Measurements from ENCODE around the gene HYKK.
A peak's percentile ranks its signal among the peaks of the same experiment; 100 is the strongest.

HYKK gene

DNA sequence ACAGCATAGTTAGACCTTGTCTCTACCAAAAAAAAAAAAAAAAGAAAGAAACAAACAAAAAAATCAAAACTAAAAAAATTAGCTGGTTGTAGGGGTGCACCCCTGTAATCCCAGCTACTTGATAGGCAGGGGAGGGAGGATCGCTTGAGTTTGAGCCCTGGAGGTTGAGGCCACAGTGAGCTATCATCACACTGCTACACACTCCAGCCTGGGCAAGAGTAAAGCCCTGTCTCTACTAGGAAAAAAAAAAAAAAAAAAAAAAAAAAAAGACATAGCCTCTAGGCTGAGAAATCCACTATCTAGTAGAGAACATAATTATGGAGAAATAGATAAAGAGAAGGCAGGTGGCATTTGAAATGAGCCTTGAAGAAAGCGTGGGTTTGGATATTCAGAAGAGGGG, 55.7 kb downstream of the HYKK start:
- no peak for TF ChIP-seq TAF1 (IDR thresholded peaks at IDR 0.05; ENCODE audit: low read depth, low read length)
- TF ChIP-seq POLR2AphosphoS5 (IDR thresholded peaks at IDR 0.05; ENCODE audit: low read depth, low read length), result no peak
- TF ChIP-seq SPI1 (IDR thresholded peaks at IDR 0.05; ENCODE audit: low read depth, low read length), result no peak
- no peak for TF ChIP-seq PAX5 (IDR thresholded peaks at IDR 0.05; ENCODE audit: insufficient read depth, low read length, severe bottlenecking)
- TF ChIP-seq POLR2A (IDR thresholded peaks at IDR 0.05; ENCODE audit: low read depth, low read length), result no peak
- TF ChIP-seq POU2F2 (IDR thresholded peaks at IDR 0.05; ENCODE audit: low read depth, low read length), result no peak
- DNase-seq (ENCODE audit: insufficient read length, low spot score) (no peak), FAIRE-seq (no peak)

DNA sequence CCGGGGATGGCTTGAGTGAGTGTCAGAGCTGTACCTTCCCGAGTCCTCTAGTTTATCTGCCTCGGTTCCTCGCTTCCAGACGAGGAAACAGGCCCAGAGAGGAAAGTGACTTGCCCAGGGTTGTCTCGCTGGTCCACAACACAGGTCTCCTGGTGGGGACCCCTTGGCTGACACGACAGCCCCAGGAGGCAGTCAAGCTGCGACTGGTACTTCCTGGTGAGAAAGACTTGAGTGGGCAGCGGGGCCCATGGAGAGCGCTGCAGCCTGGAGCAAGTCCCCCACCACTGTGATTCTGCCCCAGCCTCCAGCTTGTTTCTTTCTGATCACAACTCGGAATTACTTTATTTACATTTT, 57.3 kb downstream of the HYKK start:
- FAIRE-seq, result no peak
- TF ChIP-seq PAX5 (IDR thresholded peaks at IDR 0.05; ENCODE audit: insufficient read depth, low read length, severe bottlenecking), result no peak
- no peak for TF ChIP-seq SPI1 (IDR thresholded peaks at IDR 0.05; ENCODE audit: low read depth, low read length)
- no peak for TF ChIP-seq TAF1 (IDR thresholded peaks at IDR 0.05; ENCODE audit: low read depth, low read length)
- TF ChIP-seq POLR2AphosphoS5 (IDR thresholded peaks at IDR 0.05; ENCODE audit: low read depth, low read length), result no peak
- TF ChIP-seq POU2F2 (IDR thresholded peaks at IDR 0.05; ENCODE audit: low read depth, low read length), result no peak
- no peak for TF ChIP-seq POLR2A (IDR thresholded peaks at IDR 0.05; ENCODE audit: low read depth, low read length)
- no peak for DNase-seq (ENCODE audit: insufficient read length, low spot score)

DNA sequence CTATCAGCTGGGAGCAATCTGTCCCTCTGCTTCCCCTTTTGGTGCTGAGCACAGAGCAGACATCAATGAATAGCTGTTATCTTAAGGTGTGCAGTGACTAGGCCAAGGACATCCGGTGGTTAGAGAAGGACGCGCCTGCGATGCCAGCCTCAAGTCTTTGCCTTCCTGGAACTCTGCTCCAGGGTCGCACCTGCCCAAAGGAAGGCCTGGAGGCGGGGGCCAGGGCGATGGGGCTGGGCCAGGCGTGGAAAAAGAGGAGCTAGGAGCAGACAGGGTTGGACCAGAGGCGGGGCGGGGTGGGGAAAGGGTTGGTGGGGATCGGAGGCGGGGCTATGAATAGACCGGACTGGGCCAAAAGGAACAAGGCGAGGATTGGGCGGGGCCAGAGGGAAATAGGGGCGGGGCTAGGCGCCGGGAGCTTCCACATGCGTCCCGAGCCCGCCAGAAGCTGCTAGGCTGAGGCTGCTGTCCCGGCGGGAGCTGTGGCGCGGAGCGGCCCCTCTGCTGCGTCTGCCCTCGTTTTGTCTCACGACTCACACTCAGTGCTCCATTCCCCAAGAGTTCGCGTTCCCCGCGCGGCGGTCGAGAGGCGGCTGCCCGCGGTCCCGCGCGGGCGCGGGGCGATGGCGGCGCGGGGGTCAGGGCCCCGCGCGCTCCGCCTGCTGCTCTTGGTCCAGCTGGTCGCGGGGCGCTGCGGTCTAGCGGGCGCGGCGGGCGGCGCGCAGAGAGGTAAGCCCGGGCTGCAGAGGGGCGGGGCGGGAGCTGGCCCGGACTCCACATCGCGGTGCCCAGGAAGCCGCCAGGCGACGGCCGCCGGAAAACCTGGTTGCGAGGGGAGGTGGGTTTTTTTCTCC, 57.9 kb downstream of the HYKK start, which contains the start of gene CHRNA5:
TSS of gene CHRNA5 (plus strand) at position 424 of the 854 bp plus-strand sequence. CDS start at position 624, 200 bp downstream.
- TF ChIP-seq PAX5 (IDR thresholded peaks at IDR 0.05; ENCODE audit: insufficient read depth, low read length, severe bottlenecking), result no peak
- no peak for TF ChIP-seq POLR2AphosphoS5 (IDR thresholded peaks at IDR 0.05; ENCODE audit: low read depth, low read length)
- no peak for TF ChIP-seq POU2F2 (IDR thresholded peaks at IDR 0.05; ENCODE audit: low read depth, low read length)
- TF ChIP-seq SPI1 (IDR thresholded peaks at IDR 0.05; ENCODE audit: low read depth, low read length), result no peak
- no peak for TF ChIP-seq TAF1 (IDR thresholded peaks at IDR 0.05; ENCODE audit: low read depth, low read length)
- TF ChIP-seq POLR2A (IDR thresholded peaks at IDR 0.05; ENCODE audit: low read depth, low read length), result no peak
- DNase-seq (ENCODE audit: insufficient read length, low spot score) (peak; percentile 46), FAIRE-seq (peak; percentile 69)

DNA sequence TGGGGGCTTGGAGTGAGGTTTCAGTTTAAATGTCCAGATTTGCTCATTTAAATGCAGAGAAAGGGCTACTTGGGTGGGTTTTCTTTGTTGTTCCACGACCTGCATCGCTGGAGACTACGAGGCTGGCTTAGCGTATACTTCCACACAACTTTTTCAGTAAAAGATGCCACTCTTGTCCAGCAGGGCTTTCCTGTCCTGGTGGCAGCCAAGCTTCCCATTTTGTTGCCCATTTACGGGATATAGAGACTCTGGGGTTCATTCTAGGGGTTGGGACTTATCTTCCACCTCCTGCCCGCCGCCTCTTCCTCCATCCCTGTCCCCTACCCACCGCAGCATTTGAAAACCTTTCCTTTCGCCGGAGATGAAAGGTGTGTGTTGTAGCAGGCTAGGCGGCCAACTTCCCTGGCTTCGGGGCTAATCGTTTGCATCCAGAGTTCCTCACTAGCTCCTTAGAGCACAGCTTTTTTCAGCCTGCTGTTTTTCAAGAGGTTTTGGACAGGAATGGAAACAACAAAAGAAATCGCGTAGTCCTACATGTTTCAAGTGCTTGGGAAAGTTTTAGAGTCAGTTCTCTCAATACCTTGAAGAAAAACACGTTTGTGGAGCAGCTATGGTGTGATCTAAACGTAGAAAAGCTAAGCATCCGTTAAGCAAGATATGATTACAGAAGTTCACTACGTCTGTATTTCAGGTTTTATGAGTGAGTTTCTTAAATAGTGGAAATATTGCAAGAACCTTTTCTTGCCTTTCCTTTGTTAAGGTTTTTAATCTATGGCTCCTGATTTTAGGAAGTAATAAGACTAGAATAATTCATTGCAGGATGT, 58.8 kb downstream of the HYKK start:
- FAIRE-seq (no peak), DNase-seq (ENCODE audit: insufficient read length, low spot score) (no peak)
- TF ChIP-seq PAX5 (IDR thresholded peaks at IDR 0.05; ENCODE audit: insufficient read depth, low read length, severe bottlenecking) (no peak), SPI1 (IDR thresholded peaks at IDR 0.05; ENCODE audit: low read depth, low read length) (no peak), POLR2AphosphoS5 (IDR thresholded peaks at IDR 0.05; ENCODE audit: low read depth, low read length) (no peak), TAF1 (IDR thresholded peaks at IDR 0.05; ENCODE audit: low read depth, low read length) (no peak), POU2F2 (IDR thresholded peaks at IDR 0.05; ENCODE audit: low read depth, low read length) (no peak), POLR2A (IDR thresholded peaks at IDR 0.05; ENCODE audit: low read depth, low read length) (no peak)

DNA sequence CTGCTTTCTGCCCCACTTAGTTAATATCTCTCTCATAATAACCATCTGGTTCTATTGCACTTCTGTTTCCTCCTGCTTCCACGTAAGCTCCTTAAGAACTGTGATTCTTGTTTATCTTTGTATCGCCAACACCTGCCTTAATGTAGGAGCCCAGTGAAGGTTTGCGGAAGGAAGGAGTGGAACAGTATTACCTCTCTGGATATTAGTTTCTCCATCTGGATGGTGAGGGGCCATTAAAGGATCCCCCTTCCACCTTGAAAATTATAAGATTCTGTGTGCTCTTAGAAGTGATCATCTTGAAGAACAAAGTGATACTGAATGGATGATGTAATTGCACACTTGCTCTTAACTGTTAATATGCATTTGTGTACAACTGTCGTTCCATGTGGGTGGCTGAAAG, 60.2 kb downstream of the HYKK start:
- FAIRE-seq (no peak), DNase-seq (ENCODE audit: insufficient read length, low spot score) (no peak)
- TF ChIP-seq POLR2A (IDR thresholded peaks at IDR 0.05; ENCODE audit: low read depth, low read length), result no peak
- no peak for TF ChIP-seq TAF1 (IDR thresholded peaks at IDR 0.05; ENCODE audit: low read depth, low read length)
- TF ChIP-seq POLR2AphosphoS5 (IDR thresholded peaks at IDR 0.05; ENCODE audit: low read depth, low read length), result no peak
- TF ChIP-seq PAX5 (IDR thresholded peaks at IDR 0.05; ENCODE audit: insufficient read depth, low read length, severe bottlenecking), result no peak
- no peak for TF ChIP-seq POU2F2 (IDR thresholded peaks at IDR 0.05; ENCODE audit: low read depth, low read length)
- no peak for TF ChIP-seq SPI1 (IDR thresholded peaks at IDR 0.05; ENCODE audit: low read depth, low read length)

DNA sequence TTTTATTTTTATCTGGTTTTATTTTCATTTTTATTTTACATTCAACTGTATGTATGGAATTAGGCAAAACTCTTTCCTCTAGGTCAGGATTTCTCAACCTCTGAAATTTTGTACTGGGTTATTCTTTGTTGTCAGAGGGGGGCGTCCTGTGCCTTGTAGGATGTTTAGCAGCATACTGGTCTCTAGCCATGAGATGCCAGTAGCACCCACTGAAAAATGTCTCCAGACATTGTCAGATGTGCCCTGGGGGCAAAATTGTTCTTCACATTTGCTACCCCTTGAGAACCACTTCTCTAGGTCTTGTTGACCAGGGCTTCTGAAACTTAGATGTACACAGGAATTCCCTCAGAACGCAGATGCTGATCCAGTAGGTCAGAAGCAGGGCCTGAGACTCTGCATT, 63.3 kb downstream of the HYKK start:
- FAIRE-seq (no peak), DNase-seq (ENCODE audit: insufficient read length, low spot score) (no peak)
- TF ChIP-seq POLR2A (IDR thresholded peaks at IDR 0.05; ENCODE audit: low read depth, low read length) (no peak), POLR2AphosphoS5 (IDR thresholded peaks at IDR 0.05; ENCODE audit: low read depth, low read length) (no peak), TAF1 (IDR thresholded peaks at IDR 0.05; ENCODE audit: low read depth, low read length) (no peak), PAX5 (IDR thresholded peaks at IDR 0.05; ENCODE audit: insufficient read depth, low read length, severe bottlenecking) (no peak), POU2F2 (IDR thresholded peaks at IDR 0.05; ENCODE audit: low read depth, low read length) (no peak), SPI1 (IDR thresholded peaks at IDR 0.05; ENCODE audit: low read depth, low read length) (no peak)

DNA sequence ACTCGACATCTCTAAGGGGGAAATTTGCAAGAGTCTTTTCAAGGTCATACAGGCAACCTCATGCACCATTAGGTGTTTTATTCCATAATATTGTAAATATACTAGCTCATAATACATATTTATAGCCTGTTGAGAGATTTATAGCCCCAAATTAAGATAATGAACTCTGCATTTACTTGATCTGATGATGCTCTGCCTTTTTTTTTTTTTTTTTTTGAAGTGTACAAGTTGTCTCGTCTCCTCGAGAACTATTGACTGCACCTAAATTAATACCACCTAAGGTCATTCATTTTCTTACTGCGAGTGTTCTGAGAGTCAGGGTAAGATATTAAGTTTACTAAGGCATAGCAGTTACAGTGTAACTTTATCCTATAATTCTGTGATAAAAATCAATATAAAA, 64.0 kb downstream of the HYKK start:
- DNase-seq (ENCODE audit: insufficient read length, low spot score) (no peak), FAIRE-seq (no peak)
- TF ChIP-seq TAF1 (IDR thresholded peaks at IDR 0.05; ENCODE audit: low read depth, low read length), result no peak
- no peak for TF ChIP-seq SPI1 (IDR thresholded peaks at IDR 0.05; ENCODE audit: low read depth, low read length)
- TF ChIP-seq POU2F2 (IDR thresholded peaks at IDR 0.05; ENCODE audit: low read depth, low read length), result no peak
- no peak for TF ChIP-seq PAX5 (IDR thresholded peaks at IDR 0.05; ENCODE audit: insufficient read depth, low read length, severe bottlenecking)
- TF ChIP-seq POLR2A (IDR thresholded peaks at IDR 0.05; ENCODE audit: low read depth, low read length), result no peak
- TF ChIP-seq POLR2AphosphoS5 (IDR thresholded peaks at IDR 0.05; ENCODE audit: low read depth, low read length), result no peak

DNA sequence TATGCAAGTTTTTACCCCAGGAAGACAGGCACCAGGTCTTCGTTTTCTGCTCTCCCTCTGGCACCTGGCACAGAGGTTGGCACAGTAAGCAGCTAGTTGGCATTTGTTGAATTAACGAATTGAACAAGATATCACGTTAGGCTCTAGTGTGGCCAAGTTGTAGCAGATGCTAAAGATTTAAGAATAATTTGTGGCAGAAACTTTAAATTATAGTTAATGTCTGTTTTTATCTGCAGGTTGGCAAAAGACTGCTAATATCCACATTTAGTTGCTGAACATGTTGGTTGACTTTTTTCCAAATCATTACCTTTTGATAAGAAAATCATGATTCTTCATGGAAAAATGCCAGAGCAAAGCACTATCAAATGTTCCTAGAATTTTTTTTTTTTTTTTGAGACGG, 66.0 kb downstream of the HYKK start:
- no peak for DNase-seq (ENCODE audit: insufficient read length, low spot score)
- TF ChIP-seq PAX5 (IDR thresholded peaks at IDR 0.05; ENCODE audit: insufficient read depth, low read length, severe bottlenecking), result no peak
- FAIRE-seq, result no peak

DNA sequence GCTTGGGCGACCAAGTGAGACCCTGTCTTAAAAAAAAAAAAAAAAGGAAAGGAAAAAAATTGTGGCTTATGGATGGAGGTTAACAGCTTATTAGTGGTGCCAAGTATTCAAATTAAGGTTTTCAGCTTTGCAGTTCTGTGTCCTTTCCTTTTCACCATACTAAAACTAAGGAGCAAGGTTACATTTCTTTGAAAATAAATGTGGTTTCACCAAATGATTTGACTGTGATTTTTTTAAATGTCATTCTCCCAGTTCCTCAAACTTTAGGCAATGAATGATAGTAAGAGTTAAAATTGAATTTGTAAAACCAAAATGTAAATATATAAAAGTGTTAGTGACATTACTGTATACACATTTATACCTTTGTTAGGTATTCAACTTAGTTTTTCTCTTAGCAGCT, 67.6 kb downstream of the HYKK start:
- DNase-seq (ENCODE audit: insufficient read length, low spot score) (no peak), FAIRE-seq (no peak)
- TF ChIP-seq SPI1 (IDR thresholded peaks at IDR 0.05; ENCODE audit: low read depth, low read length) (peak; percentile 68), PAX5 (IDR thresholded peaks at IDR 0.05; ENCODE audit: insufficient read depth, low read length, severe bottlenecking) (no peak)

All from GM12891 (cell line).